ENCODE measurements around the gene PYGB.

Gene PYGB

GRCh38 chr20:25287631-25288290 lies 39.9 kb downstream of the PYGB start:
- TF ChIP-seq EGR1 (IDR thresholded peaks at IDR 0.05) (no peak), USF1 (IDR thresholded peaks at IDR 0.05) (no peak), YY1 (IDR thresholded peaks at IDR 0.05; ENCODE audit: low read depth) (no peak), CEBPB (IDR thresholded peaks at IDR 0.05) (no peak), ZBTB7A (IDR thresholded peaks at IDR 0.05; ENCODE audit: low read depth) (no peak), EP300 (IDR thresholded peaks at IDR 0.05; ENCODE audit: borderline replicate concordance) (no peak), REST (IDR thresholded peaks at IDR 0.05; ENCODE audit: low read depth) (no peak), TEAD4 (IDR thresholded peaks at IDR 0.05) (no peak), CREB1 (IDR thresholded peaks at IDR 0.05; ENCODE audit: low read depth) (no peak), NFIC (IDR thresholded peaks at IDR 0.05) (no peak), MAX (IDR thresholded peaks at IDR 0.05) (no peak), TAF1 (IDR thresholded peaks at IDR 0.05; ENCODE audit: low read depth) (no peak), RAD21 (IDR thresholded peaks at IDR 0.05; ENCODE audit: low read depth) (no peak)

GRCh38 chr20:25288291-25289181 lies 40.7 kb downstream of the PYGB start:
- no peak for TF ChIP-seq RAD21 (IDR thresholded peaks at IDR 0.05; ENCODE audit: low read depth)
- TF ChIP-seq REST (IDR thresholded peaks at IDR 0.05; ENCODE audit: low read depth), result no peak
- no peak for TF ChIP-seq TAF1 (IDR thresholded peaks at IDR 0.05; ENCODE audit: low read depth)
- no peak for TF ChIP-seq EP300 (IDR thresholded peaks at IDR 0.05; ENCODE audit: borderline replicate concordance)
- no peak for TF ChIP-seq TEAD4 (IDR thresholded peaks at IDR 0.05)
- no peak for TF ChIP-seq NFIC (IDR thresholded peaks at IDR 0.05)
- no peak for TF ChIP-seq ZBTB7A (IDR thresholded peaks at IDR 0.05; ENCODE audit: low read depth)
- no peak for TF ChIP-seq CEBPB (IDR thresholded peaks at IDR 0.05)
- no peak for TF ChIP-seq USF1 (IDR thresholded peaks at IDR 0.05)
- TF ChIP-seq FOXM1 (IDR thresholded peaks at IDR 0.05; ENCODE audit: borderline replicate concordance, low read depth), result no peak
- TF ChIP-seq MAX (IDR thresholded peaks at IDR 0.05), result no peak
- no peak for TF ChIP-seq YY1 (IDR thresholded peaks at IDR 0.05; ENCODE audit: low read depth)
- TF ChIP-seq CREB1 (IDR thresholded peaks at IDR 0.05; ENCODE audit: low read depth), result no peak
- TF ChIP-seq EGR1 (IDR thresholded peaks at IDR 0.05), result no peak

GRCh38 chr20:25289886-25290597 lies 42.2 kb downstream of the PYGB start:
- TF ChIP-seq TAF1 (IDR thresholded peaks at IDR 0.05; ENCODE audit: low read depth) (no peak), RAD21 (IDR thresholded peaks at IDR 0.05; ENCODE audit: low read depth) (no peak), NFIC (IDR thresholded peaks at IDR 0.05) (no peak), CEBPB (IDR thresholded peaks at IDR 0.05) (no peak), ZBTB7A (IDR thresholded peaks at IDR 0.05; ENCODE audit: low read depth) (no peak), USF1 (IDR thresholded peaks at IDR 0.05) (no peak), EGR1 (IDR thresholded peaks at IDR 0.05) (no peak), MAX (IDR thresholded peaks at IDR 0.05) (no peak), FOXM1 (IDR thresholded peaks at IDR 0.05; ENCODE audit: borderline replicate concordance, low read depth) (no peak), CREB1 (IDR thresholded peaks at IDR 0.05; ENCODE audit: low read depth) (no peak), TCF12 (IDR thresholded peaks at IDR 0.05; ENCODE audit: low read depth) (no peak), EP300 (IDR thresholded peaks at IDR 0.05; ENCODE audit: borderline replicate concordance) (no peak), YY1 (IDR thresholded peaks at IDR 0.05; ENCODE audit: low read depth) (no peak), REST (IDR thresholded peaks at IDR 0.05; ENCODE audit: low read depth) (no peak)

Measured in Ishikawa (cell line).